Smooth muscle cell (in vitro differentiated cells): ENCODE results near the gene SMAD4. TPM values are rescaled to one million over a fixed set of nuclear protein-coding genes. Genes with fewer than 3 reads are reported as not detected.

Experiments used
- DNase-seq: peaks from one replicate; lab custom pipeline; 2025; ENCODE audit not compliant: unreplicated experiment; lab: John Stamatoyannopoulos, UW
- H2AFZ ChIP-seq: fragments of 200-600 bp; sonication (generic); 2 replicates; pipeline ENCODE4 v1.6.0; 2016; ENCODE audit warnings: antibody characterized with exemption, low read depth, mild to moderate bottlenecking
- H3F3A ChIP-seq: fragments of 200-600 bp; sonication (generic); 2 replicates; pipeline ENCODE4 v1.6.0; 2017; ENCODE audit warnings: antibody characterized with exemption, low read depth
- H3K27ac ChIP-seq: fragments of 200-600 bp; sonication (generic); 2 replicates; pipeline ENCODE4 v1.5.1; 2016; ENCODE audit warnings: low read depth, mild to moderate bottlenecking
- H3K27me3 ChIP-seq: fragments of 200-600 bp; sonication (generic); 2 replicates; pipeline ENCODE4 v1.6.1; 2016; ENCODE audit warnings: low read depth, mild to moderate bottlenecking
- H3K36me3 ChIP-seq: fragments of 200-600 bp; sonication (generic); 2 replicates; pipeline ENCODE4 v1.5.1; 2016; ENCODE audit warnings: low read depth
- H3K4me1 ChIP-seq: fragments of 200-600 bp; sonication (generic); 2 replicates; pipeline ENCODE4 v1.5.1; 2016; ENCODE audit warnings: low read depth
- H3K4me2 ChIP-seq: fragments of 200-600 bp; sonication (generic); 2 replicates; pipeline ENCODE4 v1.6.0; 2016; ENCODE audit warnings: mild to moderate bottlenecking
- H3K4me3 ChIP-seq: fragments of 200-600 bp; sonication (generic); 2 replicates; pipeline ENCODE4 v1.5.1; 2016; ENCODE audit warnings: mild to moderate bottlenecking
- H3K79me2 ChIP-seq: fragments of 200-600 bp; sonication (generic); 2 replicates; pipeline ENCODE4 v1.6.0; 2016; ENCODE audit warnings: low read depth, mild to moderate bottlenecking
- H3K9ac ChIP-seq: fragments of 200-600 bp; sonication (generic); 2 replicates; pipeline ENCODE4 v1.6.0; 2016; ENCODE audit warnings: low read depth
- H3K9me3 ChIP-seq: fragments of 200-600 bp; sonication (generic); replicated peaks from 2 replicates; pipeline ENCODE4 v1.5.1; 2016; ENCODE audit warnings: low read depth
- H4K20me1 ChIP-seq: fragments of 200-600 bp; sonication (generic); 2 replicates; pipeline ENCODE4 v1.6.0; 2016; ENCODE audit warnings: low read depth
- WGBS: methylation state at CpG from one replicate; pipeline ENCODE4 v1.1.7; 2016; ENCODE audit warnings: low lambda C conversion rate; 5-methylcytosine and 5-hydroxymethylcytosine counted together
- polyA plus RNA-seq: library from polyadenylated mRNA; unstranded; fragments of >200 nt; fragmentation: Nextera tagmentation; extraction: Ambion mirVana; gene quantifications from 2 replicates; pipeline ENCODE4 v1.2.1, GENCODE V29; 2016
- total RNA-seq: library from RNA; depleted of rRNA; stranded (reverse); fragments of >200 nt; gene quantifications from 2 replicates; pipeline ENCODE4 v1.2.3, GENCODE V29; 2014
- TF ChIP-seq, protein P1 (sequence below): fragments of 200-600 bp; sonication (generic); IDR thresholded peaks from 2 replicates; pipeline ENCODE4 v1.5.1; 2017; ENCODE audit warnings: borderline replicate concordance, mild to moderate bottlenecking, antibody characterized with exemption; ENCODE audit not compliant: insufficient read depth, poor library complexity, severe bottlenecking

The SMAD4 gene
- total and polyA plus RNA-seq, 2 experiments from 2014 or later = 76.4 to 88.9 TPM

DNA sequence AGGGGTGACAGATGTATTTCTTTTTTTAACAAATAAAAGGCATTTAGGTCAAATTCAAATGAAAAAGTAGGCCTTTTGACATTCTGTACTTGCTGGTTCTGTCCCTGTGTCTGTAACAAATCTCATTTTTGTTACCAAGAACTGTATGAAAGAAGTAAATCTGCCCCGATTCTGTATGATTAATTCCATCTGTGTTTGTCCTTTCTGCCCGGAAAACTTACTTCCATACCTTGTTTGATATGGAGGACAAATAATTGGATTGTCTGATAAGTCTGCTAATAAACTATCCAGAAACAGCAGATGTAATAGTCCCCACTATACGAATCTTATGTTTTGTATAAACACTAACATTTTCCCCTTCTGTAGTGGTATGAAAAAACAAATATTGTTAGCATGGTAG lies 97.7 kb downstream of the SMAD4 start:
- no peaks in the 10 kb centered on the region for H3F3A ChIP-seq
- H3K79me2 ChIP-seq = no peaks in the 10 kb centered on the region
- DNase-seq = no peak
- no peaks in the 10 kb centered on the region for H3K9me3 ChIP-seq
- TF ChIP-seq, protein P1, sequence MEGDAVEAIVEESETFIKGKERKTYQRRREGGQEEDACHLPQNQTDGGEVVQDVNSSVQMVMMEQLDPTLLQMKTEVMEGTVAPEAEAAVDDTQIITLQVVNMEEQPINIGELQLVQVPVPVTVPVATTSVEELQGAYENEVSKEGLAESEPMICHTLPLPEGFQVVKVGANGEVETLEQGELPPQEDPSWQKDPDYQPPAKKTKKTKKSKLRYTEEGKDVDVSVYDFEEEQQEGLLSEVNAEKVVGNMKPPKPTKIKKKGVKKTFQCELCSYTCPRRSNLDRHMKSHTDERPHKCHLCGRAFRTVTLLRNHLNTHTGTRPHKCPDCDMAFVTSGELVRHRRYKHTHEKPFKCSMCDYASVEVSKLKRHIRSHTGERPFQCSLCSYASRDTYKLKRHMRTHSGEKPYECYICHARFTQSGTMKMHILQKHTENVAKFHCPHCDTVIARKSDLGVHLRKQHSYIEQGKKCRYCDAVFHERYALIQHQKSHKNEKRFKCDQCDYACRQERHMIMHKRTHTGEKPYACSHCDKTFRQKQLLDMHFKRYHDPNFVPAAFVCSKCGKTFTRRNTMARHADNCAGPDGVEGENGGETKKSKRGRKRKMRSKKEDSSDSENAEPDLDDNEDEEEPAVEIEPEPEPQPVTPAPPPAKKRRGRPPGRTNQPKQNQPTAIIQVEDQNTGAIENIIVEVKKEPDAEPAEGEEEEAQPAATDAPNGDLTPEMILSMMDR = no peak
- H3K4me2 ChIP-seq = no peak overlapping the region
- H4K20me1 ChIP-seq = no peaks in the 10 kb centered on the region
- no peak overlapping the region for H3K9ac ChIP-seq
- no peaks in the 10 kb centered on the region for H3K4me1 ChIP-seq
- H2AFZ ChIP-seq = no peak overlapping the region
- no peak overlapping the region for H3K4me3 ChIP-seq
- H3K27me3 ChIP-seq = no peaks in the 10 kb centered on the region
- no peak overlapping the region for H3K27ac ChIP-seq
- H3K36me3 ChIP-seq = no peaks in the 10 kb centered on the region
- WGBS = 88% methylated on average over 3 of the region's 3 CpGs

DNA sequence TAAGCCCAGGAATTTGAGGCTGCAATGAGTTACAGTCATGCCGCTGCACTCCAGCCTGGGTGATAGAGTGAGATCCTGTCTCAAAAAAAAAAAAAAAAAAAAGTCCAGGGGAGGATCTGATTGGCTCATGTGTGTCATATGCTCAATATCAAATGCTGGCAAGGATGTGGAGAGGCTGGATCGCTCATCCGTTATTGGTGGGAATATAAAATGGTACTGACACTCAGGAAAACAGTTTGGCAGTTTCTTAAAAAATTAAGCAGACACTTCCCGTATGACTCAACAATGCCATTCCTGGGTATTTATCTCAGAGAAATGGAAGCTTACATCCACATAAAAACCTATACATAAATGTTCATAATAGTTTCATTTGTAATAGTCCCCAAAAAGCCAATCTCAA lies 98.5 kb downstream of the SMAD4 start:
- Histone ChIP-seq H4K20me1 (no peaks in the 10 kb centered on the region), H3K27ac (no peak overlapping the region), H2AFZ (no peak overlapping the region), H3K4me2 (no peak overlapping the region), H3K9ac (no peak overlapping the region), H3K27me3 (no peaks in the 10 kb centered on the region), H3K79me2 (no peaks in the 10 kb centered on the region), H3K36me3 (no peaks in the 10 kb centered on the region), H3F3A (no peaks in the 10 kb centered on the region), H3K4me3 (no peak overlapping the region), H3K4me1 (no peaks in the 10 kb centered on the region), H3K9me3 (no peaks in the 10 kb centered on the region)
- DNase-seq = no peak
- TF ChIP-seq, protein P1 = no peak
- 79% methylated on average over 4 of the region's 4 CpGs for WGBS

DNA sequence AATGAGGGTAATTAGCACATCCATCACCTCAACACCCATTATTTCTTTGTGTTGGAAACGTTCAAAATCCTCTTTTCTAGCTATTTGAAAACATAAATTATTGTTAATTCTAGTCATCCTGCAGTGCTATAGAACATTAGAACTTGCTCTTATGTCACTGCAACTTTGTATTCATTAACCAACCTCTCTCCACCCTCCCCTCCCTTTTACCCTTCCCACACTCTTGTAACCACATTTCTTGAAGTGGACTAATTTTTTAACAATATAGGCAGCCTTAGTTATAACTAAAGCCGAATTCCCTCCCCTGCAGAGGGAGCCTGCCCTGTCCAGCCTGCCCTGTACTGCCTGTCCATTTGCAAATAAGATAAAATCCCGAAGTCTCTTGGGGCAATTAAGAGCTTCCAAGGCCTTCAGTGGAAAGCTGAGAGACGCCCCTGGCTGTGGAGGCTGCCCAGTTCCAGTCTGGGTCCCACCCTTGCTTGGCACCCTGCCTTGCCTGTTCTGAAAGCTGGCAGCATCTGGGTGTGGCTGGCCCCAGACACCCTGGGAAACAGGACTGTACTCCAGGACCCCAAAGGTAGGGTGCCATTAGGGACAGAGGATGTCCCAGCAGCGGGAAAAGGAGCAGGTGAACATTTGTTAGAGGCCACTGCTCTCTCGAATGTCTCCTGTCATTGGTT lies 102.4 kb downstream of the SMAD4 start:
- Histone ChIP-seq H3K4me3 (no peak overlapping the region), H4K20me1 (no peaks in the 10 kb centered on the region), H3K27me3 (no peaks in the 10 kb centered on the region), H3K4me1 (no peaks in the 10 kb centered on the region), H2AFZ (no peak overlapping the region), H3K27ac (no peak overlapping the region), H3K9me3 (no peaks in the 10 kb centered on the region), H3K79me2 (no peaks in the 10 kb centered on the region), H3F3A (peaks cover 4% of the 10 kb centered on the region), H3K36me3 (no peaks in the 10 kb centered on the region), H3K9ac (no peak overlapping the region), H3K4me2 (no peak overlapping the region)
- TF ChIP-seq, protein P1 = no peak
- no peak for DNase-seq
- WGBS = 87% methylated on average over 6 of the region's 6 CpGs

DNA sequence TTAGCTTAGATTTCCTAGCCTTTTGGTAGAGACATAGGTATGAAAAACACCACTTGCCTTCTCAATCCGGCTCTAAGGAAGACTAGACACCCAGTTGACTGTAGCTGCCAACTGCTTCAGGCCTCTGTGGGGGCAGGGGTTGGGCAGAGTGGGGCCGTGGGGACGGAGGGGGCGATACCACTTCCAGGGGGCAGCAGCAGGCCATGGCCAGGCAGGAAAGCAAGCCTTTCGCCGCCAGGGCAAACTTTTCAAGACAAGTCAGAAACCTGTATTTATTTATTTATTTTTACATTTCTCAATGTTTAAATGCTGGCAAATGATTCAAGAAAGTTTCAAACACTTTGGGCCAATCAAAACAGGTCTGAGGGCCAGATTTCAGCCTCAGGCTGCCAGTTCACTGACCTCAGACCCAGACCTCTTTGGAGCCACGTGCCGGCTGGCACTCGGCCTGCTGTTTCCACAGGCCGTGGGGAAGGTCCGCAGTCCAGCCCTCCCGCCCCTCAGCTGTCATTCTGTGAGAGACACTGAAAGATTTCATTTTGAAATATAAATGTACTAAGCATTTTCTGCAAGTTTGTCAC lies 103.7 kb downstream of the SMAD4 start:
- no peaks in the 10 kb centered on the region for H3K36me3 ChIP-seq
- no peak overlapping the region for H3K27ac ChIP-seq
- H2AFZ ChIP-seq = no peak overlapping the region
- H3K4me1 ChIP-seq = no peaks in the 10 kb centered on the region
- H3F3A ChIP-seq = peaks cover 4% of the 10 kb centered on the region
- no peaks in the 10 kb centered on the region for H3K9me3 ChIP-seq
- WGBS = 95% methylated on average over 12 of the region's 12 CpGs
- no peak for DNase-seq
- no peaks in the 10 kb centered on the region for H3K79me2 ChIP-seq
- H3K9ac ChIP-seq = no peak overlapping the region
- no peaks in the 10 kb centered on the region for H4K20me1 ChIP-seq
- TF ChIP-seq, protein P1 = no peak
- H3K4me2 ChIP-seq = no peak overlapping the region
- no peaks in the 10 kb centered on the region for H3K27me3 ChIP-seq
- H3K4me3 ChIP-seq = no peak overlapping the region
